ENCODE data around the gene CRYBG2. TPM values are rescaled to one million over a fixed set of nuclear protein-coding genes. Genes with fewer than 3 reads are reported as not detected.
A peak's percentile ranks its signal among the peaks of the same experiment; 100 is the strongest.

The CRYBG2 gene
- total and polyA plus RNA-seq, 4 donors, result 0.30 to 2.3 (median 1.3) TPM

- 92% methylated on average over 12 of the region's 12 CpGs for WGBS (ENCODE audit: insufficient coverage)
- H3K27ac ChIP-seq (ENCODE audit: low read depth, low read length), result no peak overlapping the region
Observed at GRCh38 chr1:26283871-26284596, 69.9 kb downstream of the CRYBG2 start.

DNA sequence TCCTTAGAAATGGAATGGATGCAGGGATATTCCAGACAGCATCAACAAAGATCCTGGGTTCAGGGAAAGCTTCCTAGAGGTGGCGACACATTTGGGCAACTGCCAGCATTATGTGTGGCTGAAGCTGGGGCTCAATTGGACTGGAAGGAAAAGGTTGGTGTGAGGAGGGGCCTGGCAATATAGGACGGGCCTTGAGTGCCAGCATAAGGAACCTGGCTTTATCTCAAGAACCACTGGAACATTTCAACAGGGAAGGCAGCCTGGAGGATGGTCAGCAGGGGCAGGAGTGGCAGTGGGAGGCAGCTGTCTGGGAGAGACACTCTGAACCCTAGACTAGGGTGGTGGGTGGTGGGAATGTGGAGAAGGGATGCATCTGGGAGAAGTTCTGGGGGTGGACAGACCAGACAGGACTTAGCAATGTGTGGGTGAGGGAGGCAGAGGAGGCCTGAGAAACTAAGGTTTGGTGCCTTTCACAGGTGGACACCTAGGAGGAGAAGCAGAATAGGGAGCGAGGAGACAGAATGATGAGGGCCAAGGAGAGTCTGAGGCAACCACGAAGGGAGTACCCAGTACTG lies 70.6 kb downstream of the CRYBG2 start:
- H3K9me3 ChIP-seq (ENCODE audit: control insufficient read depth, insufficient read depth, low read length), result no peaks in the 10 kb centered on the region
- WGBS (ENCODE audit: insufficient coverage), result 87% methylated on average over 4 of the region's 4 CpGs
- no peak for DNase-seq (ENCODE audit: low read depth in 4 of 6, low spot score in 6 of 6)
- no peak overlapping the region for H3K4me3 ChIP-seq (ENCODE audit: low read depth, low read length)
- peaks cover 48% of the 10 kb centered on the region for H3K4me1 ChIP-seq (ENCODE audit: control insufficient read depth, insufficient read depth, low read length)
- H3K27ac ChIP-seq (ENCODE audit: low read depth, low read length), result no peak overlapping the region
- no peaks in the 10 kb centered on the region for H3K27me3 ChIP-seq (ENCODE audit: control insufficient read depth, insufficient read depth, low read length)
- H3K36me3 ChIP-seq (ENCODE audit: control insufficient read depth, insufficient read depth, low read length), result peaks cover 49% of the 10 kb centered on the region

More at GRCh38 chr1:26283871-26284596, 69.9 kb downstream of the CRYBG2 start:
- no peak overlapping the region for H3K4me3 ChIP-seq (ENCODE audit: low read depth, low read length)
- DNase-seq (ENCODE audit: low read depth in 4 of 6, low spot score in 6 of 6), result no peak
- no peaks in the 10 kb centered on the region for H3K27me3 ChIP-seq (ENCODE audit: control insufficient read depth, insufficient read depth, low read length)
- H3K4me1 ChIP-seq (ENCODE audit: control insufficient read depth, insufficient read depth, low read length), result peaks cover 48% of the 10 kb centered on the region
- H3K36me3 ChIP-seq (ENCODE audit: control insufficient read depth, insufficient read depth, low read length), result peaks cover 46% of the 10 kb centered on the region
- no peaks in the 10 kb centered on the region for H3K9me3 ChIP-seq (ENCODE audit: control insufficient read depth, insufficient read depth, low read length)

- WGBS (ENCODE audit: insufficient coverage), result 73% methylated on average over 19 of the region's 22 CpGs
- DNase-seq (ENCODE audit: low read depth in 4 of 6, low spot score in 6 of 6), result no peak
- Histone ChIP-seq H3K4me1 (ENCODE audit: control insufficient read depth, insufficient read depth, low read length) (peaks cover 52% of the 10 kb centered on the region), H3K27me3 (ENCODE audit: control insufficient read depth, insufficient read depth, low read length) (no peaks in the 10 kb centered on the region), H3K4me3 (ENCODE audit: low read depth, low read length) (no peak overlapping the region), H3K36me3 (ENCODE audit: control insufficient read depth, insufficient read depth, low read length) (peaks cover 56% of the 10 kb centered on the region), H3K27ac (ENCODE audit: low read depth, low read length) (peak overlapping the region; percentile 61), H3K9me3 (ENCODE audit: control insufficient read depth, insufficient read depth, low read length) (no peaks in the 10 kb centered on the region)
Observed at GRCh38 chr1:26282401-26282918, 71.5 kb downstream of the CRYBG2 start.

GRCh38 chr1:26281971-26282370 lies 72.0 kb downstream of the CRYBG2 start:
- no peaks in the 10 kb centered on the region for H3K9me3 ChIP-seq (ENCODE audit: control insufficient read depth, insufficient read depth, low read length)
- peaks cover 52% of the 10 kb centered on the region for H3K4me1 ChIP-seq (ENCODE audit: control insufficient read depth, insufficient read depth, low read length)
- H3K36me3 ChIP-seq (ENCODE audit: control insufficient read depth, insufficient read depth, low read length), result peaks cover 61% of the 10 kb centered on the region
- peak overlapping the region; percentile 61 for H3K27ac ChIP-seq (ENCODE audit: low read depth, low read length)
- no peak overlapping the region for H3K4me3 ChIP-seq (ENCODE audit: low read depth, low read length)
- no peaks in the 10 kb centered on the region for H3K27me3 ChIP-seq (ENCODE audit: control insufficient read depth, insufficient read depth, low read length)
- peak in 2 of 6 donors; percentile 35 to 45 for DNase-seq (ENCODE audit: low read depth in 4 of 6, low spot score in 6 of 6)
- WGBS (ENCODE audit: insufficient coverage), result 10% methylated on average over 15 of the region's 15 CpGs

GRCh38 chr1:26281091-26281958 lies 72.6 kb downstream of the CRYBG2 start:
- H3K4me1 ChIP-seq (ENCODE audit: control insufficient read depth, insufficient read depth, low read length), result peaks cover 55% of the 10 kb centered on the region
- peaks cover 65% of the 10 kb centered on the region for H3K36me3 ChIP-seq (ENCODE audit: control insufficient read depth, insufficient read depth, low read length)
- H3K27ac ChIP-seq (ENCODE audit: low read depth, low read length), result no peak overlapping the region
- DNase-seq (ENCODE audit: low read depth in 4 of 6, low spot score in 6 of 6), result no peak
- H3K9me3 ChIP-seq (ENCODE audit: control insufficient read depth, insufficient read depth, low read length), result no peaks in the 10 kb centered on the region
- H3K27me3 ChIP-seq (ENCODE audit: control insufficient read depth, insufficient read depth, low read length), result no peaks in the 10 kb centered on the region
- WGBS (ENCODE audit: insufficient coverage), result 82% methylated on average over 5 of the region's 5 CpGs
- no peak overlapping the region for H3K4me3 ChIP-seq (ENCODE audit: low read depth, low read length)

GRCh38 chr1:26280333-26281042 lies 73.4 kb downstream of the CRYBG2 start:
- Histone ChIP-seq H3K4me3 (ENCODE audit: low read depth, low read length) (peak overlapping the region; percentile 73), H3K27me3 (ENCODE audit: control insufficient read depth, insufficient read depth, low read length) (no peaks in the 10 kb centered on the region), H3K36me3 (ENCODE audit: control insufficient read depth, insufficient read depth, low read length) (peaks cover 63% of the 10 kb centered on the region), H3K9me3 (ENCODE audit: control insufficient read depth, insufficient read depth, low read length) (no peaks in the 10 kb centered on the region), H3K27ac (ENCODE audit: low read depth, low read length) (peak overlapping the region; percentile 94), H3K4me1 (ENCODE audit: control insufficient read depth, insufficient read depth, low read length) (peaks cover 62% of the 10 kb centered on the region)
- WGBS (ENCODE audit: insufficient coverage), result 8% methylated on average over 12 of the region's 20 CpGs
- DNase-seq (ENCODE audit: low read depth in 4 of 6, low spot score in 6 of 6), result no peak

DNA sequence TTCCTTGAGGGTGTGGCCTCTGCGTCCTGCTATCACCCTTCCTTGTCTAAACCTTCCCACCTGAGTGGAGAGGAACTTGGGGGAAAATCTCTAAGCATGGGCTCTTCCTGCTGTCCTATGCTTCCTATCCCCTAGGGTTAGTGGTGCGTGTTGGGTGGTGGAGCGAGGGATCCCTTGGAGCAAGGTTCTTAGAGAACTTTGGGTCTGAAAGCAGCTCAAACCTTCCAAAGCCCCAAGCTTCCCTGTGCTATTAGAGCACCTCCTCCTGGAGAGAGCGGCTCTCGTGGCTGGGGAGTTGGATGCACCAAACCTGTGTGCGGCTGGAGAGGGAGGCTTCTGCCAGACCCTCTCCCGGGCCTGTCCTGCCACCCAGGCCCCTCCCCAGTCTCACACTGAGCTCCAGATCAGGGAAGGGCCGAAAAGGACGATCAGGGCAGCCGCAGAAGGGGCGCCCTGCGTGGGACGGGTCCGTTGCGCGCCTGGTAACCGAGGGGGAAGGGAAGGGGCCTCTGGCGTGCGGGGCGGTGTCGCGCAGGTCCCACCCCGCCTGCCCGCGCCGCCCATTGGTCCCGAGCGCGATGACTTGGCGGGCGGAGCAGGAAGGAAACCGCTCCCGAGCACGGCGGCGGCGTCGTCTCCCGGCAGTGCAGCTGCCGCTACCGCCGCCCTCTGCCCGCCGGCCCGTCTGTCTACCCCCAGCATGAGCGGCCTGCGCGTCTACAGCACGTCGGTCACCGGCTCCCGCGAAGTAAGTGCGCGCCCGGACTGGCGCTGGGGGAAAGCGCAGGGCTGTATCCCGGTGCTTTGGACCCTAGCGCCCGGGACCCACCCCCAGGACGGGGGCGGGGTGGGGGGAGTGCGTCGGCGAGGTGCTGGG lies 74.2 kb downstream of the CRYBG2 start, which contains the start of gene SH3BGRL3:
Gene SH3BGRL3, plus strand, starts transcription at position 631 of the 877 bp plus-strand sequence. Its CDS starts 70 bp downstream, at position 701.
- no peaks in the 10 kb centered on the region for H3K27me3 ChIP-seq (ENCODE audit: control insufficient read depth, insufficient read depth, low read length)
- H3K27ac ChIP-seq (ENCODE audit: low read depth, low read length), result peak within 1 kb of the TSS; percentile 94
- peak within 1 kb of the TSS; percentile 73 for H3K4me3 ChIP-seq (ENCODE audit: low read depth, low read length)
- peak; percentile 53 to 94 (median 71) for DNase-seq (ENCODE audit: low read depth in 4 of 6, low spot score in 6 of 6)
- H3K36me3 ChIP-seq (ENCODE audit: control insufficient read depth, insufficient read depth, low read length), result peaks cover 62% of the 10 kb centered on the region
- no peaks in the 10 kb centered on the region for H3K9me3 ChIP-seq (ENCODE audit: control insufficient read depth, insufficient read depth, low read length)
- WGBS (ENCODE audit: insufficient coverage), result under 1% methylated on average over 63 of the region's 66 CpGs
- H3K4me1 ChIP-seq (ENCODE audit: control insufficient read depth, insufficient read depth, low read length), result peaks cover 57% of the 10 kb centered on the region

DNA sequence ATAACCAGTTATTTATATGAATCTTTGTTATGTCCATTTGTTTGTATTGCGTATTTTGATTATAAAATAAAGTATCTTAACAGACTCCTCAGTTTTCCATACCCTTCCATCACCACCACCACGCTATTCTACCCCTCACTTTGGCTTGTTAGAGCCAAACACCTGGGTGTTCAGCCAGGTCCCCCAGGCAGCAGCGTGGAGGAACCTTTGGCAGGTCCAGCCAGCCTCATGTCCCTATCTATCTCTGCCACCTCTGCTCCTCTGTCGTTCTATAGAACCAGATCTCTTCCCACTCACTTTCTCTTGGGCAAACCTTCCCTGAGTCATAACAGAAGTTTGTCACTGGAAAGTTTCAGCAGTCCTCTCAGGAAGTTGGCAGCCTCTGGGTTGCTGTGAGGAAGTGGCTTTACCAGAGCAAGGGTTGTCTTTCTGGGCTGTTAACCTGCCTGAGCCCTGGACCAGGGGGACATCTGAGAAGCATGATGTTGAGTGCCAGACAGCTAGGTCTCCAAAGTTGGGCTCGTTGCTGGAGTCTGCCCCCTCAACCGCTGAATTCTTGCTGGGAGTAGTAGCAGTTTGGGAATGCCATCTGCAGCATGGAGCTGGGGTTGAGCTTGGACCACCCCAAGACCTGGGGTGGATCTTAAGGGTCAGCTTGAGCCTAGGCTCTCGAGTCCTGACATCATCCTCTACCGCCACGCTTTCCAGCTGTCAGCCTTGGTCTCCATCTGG lies 75.0 kb downstream of the CRYBG2 start:
- no peak for DNase-seq (ENCODE audit: low read depth in 4 of 6, low spot score in 6 of 6)
- H3K36me3 ChIP-seq (ENCODE audit: control insufficient read depth, insufficient read depth, low read length), result peaks cover 55% of the 10 kb centered on the region
- no peaks in the 10 kb centered on the region for H3K9me3 ChIP-seq (ENCODE audit: control insufficient read depth, insufficient read depth, low read length)
- WGBS (ENCODE audit: insufficient coverage), result 76% methylated on average over 5 of the region's 9 CpGs
- H3K27me3 ChIP-seq (ENCODE audit: control insufficient read depth, insufficient read depth, low read length), result no peaks in the 10 kb centered on the region
- H3K27ac ChIP-seq (ENCODE audit: low read depth, low read length), result peak overlapping the region; percentile 94
- H3K4me3 ChIP-seq (ENCODE audit: low read depth, low read length), result peak overlapping the region; percentile 73
- peaks cover 57% of the 10 kb centered on the region for H3K4me1 ChIP-seq (ENCODE audit: control insufficient read depth, insufficient read depth, low read length)

Measured in spinal cord (tissue), 10 donors.